Activated CD4-positive, CD25-positive, alpha-beta regulatory T cell treated with anti-CD3 and anti-CD28 coated beads, Interleukin-2, amount 50 U/mL, for 24 hours (primary cell): ENCODE results near the gene CAMK1D.

Source experiments
- ATAC-seq, 2 donors: fragments of 150-1000 bp; cut with Tn5 transposase; one replicate each; pipeline ENCODE4 v1.10.0; 2021; ENCODE audit warnings: mild to moderate bottlenecking in 1 of 2, moderate library complexity in 1 of 2

Gene CAMK1D

DNA sequence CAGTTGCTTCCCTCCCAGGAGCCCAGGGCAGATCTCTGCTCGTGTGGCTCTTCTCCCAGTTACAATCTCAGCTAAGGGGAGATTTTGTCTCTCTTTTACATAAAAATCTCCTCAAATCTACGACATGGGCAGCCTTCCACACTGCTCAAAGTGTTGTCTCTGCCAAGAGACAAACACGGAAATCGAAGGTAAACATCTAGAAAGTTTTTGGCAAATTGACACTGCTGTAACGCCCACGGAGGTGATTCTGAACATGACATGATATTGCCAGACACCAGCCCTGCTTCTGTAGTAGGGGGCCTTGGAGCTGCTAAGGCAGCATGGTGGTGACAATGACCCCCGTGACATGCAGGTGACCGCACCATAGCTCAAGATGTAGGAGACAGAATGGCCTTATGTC, 523.8 kb downstream of the CAMK1D start:
- ATAC-seq, result no peak

DNA sequence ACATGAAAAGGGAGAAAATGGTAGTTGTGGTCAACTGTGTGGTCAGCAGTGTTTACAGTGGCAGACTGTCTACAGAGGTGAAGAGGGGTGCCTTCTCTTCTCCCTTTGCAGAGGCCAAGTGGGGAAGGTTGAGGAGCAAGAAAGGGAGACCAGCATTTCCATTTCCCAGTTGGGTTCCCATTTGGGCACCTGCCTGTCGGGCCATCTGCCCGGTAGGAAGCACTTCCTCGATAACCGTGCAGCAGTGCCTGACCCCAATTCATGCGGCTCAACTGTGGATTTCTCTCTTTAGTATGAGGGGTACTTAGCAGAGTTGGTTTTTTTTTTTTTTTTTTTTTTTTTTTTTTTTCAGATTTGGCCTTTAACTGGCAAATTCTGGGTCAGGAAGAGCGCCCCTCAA, 525.2 kb downstream of the CAMK1D start:
- no peak for ATAC-seq

DNA sequence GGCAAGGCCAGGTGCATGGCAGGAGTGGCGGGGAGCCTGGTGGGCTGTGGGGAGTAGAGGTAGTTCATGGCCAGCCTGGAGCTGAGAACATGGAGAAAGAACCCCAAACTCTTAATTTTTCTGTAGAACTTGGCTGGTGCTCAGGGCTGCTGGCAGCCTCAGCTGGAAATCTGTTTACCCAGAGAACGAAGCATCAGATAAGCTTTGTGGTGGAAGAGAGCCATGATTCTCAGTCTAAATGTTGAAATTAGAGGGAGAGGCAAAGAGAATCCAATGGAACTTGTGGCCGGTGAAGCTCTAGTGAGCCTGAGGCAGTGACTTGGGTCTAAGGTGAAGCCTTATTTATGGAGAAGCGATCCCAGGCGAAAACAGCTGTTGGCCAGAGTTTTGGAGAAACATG, 525.8 kb downstream of the CAMK1D start:
- ATAC-seq, result no peak

DNA sequence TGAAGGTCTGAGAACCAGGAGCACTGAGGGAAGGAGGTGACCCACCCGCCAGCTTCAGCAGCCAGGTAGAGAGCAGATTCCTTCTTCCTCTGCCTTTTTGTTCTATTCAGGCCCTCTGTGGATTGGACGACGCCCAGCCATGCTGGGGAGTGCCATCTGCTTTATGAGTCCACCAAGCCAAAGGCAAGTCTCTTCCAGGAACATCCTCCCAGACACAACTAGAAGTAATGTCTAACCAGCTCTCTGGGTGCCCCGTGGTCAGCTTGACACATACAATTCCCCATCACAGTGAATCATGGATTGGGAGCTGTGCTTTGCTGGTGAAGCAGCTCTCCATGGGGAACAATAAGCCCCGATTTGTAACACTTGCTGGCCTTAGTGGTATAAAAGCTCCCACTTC, 526.9 kb downstream of the CAMK1D start:
- ATAC-seq, result no peak

DNA sequence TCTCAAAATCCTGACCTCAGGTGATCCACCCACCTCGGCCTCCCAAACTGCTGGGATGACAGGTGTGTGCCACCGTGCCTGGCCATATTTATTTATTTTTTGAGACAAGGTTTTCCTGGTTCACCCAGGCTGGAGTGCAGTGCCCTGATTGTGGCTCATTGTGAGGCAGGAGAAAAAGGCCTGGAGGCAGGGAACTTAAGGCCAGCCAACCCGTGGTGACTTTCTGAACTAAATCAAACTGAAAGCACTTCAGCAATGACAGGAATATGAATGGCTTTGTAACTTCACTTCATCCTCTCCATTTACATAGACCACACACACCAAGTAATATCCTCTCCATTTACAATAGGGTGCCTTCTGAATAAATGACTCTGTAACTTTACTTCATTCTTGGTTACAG, 527.8 kb downstream of the CAMK1D start:
- no peak for ATAC-seq

DNA sequence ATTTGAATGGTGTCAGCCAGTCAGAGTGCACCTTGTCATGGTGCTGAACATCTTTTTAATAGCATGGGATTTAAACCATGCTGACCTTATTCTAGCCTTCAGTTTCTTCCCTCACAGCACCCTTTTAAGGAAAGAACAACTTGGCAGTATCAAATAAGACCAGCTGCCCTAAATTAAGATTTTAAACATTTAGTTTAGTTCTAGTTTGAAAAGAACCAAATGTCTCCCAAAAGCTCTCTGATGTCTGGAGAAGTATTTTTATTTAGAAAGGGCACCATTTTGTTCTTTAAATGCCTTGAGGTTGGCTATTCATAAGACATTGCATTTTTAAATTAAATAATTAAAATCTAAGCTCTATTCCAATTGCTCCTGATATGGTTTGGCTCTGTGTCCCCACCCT, 531.1 kb downstream of the CAMK1D start:
- ATAC-seq, result no peak

DNA sequence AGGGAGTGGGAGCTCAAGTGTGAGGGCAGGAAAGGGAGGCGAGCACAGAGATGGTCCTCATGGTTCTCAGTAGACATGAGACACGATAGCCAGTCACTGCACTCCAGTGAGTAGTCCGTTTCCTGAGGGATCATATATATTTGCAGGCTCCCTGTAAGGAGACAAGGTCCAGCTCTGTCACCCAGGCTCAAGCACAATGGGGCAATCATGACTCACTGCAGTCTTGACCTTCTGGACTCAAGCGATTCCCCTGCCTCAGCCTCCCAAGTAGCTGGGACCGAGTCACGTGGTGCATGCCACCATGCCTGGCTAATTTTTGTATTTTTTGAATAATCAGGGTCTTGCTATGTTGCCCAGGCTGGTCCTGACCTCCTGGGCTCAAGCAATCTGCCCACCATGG, 535.5 kb downstream of the CAMK1D start:
- no peak for ATAC-seq
